ENCODE results near the gene TTC4.

- TF ChIP-seq CTCF (IDR thresholded peaks at IDR 0.05): no peak
- TF ChIP-seq POLR2A (IDR thresholded peaks at IDR 0.05): no peak
Observed at GRCh38 chr1:54667797-54668196, 47.9 kb upstream of the TTC4 start.

Data from heart left ventricle (tissue), 13 donors.